ENCODE measurements around the gene SCGB2A2. TPM values are rescaled to one million over a fixed set of nuclear protein-coding genes. Genes with fewer than 3 reads are reported as not detected.

SCGB2A2 gene
- total RNA-seq, 4 donors from 2014 or later, result not detected

- intact Hi-C loops (cut with DNase I; ENCODE audit: low total_unique reads), result no loop called here
- no peak for DNase-seq
- no peak for TF ChIP-seq POLR2AphosphoS5 (IDR thresholded peaks at IDR 0.05)
- no peak for TF ChIP-seq POLR2A (IDR thresholded peaks at IDR 0.05)
- TF ChIP-seq CTCF (IDR thresholded peaks at IDR 0.05), result no peak
- no peak for TF ChIP-seq EP300 (IDR thresholded peaks at IDR 0.05; ENCODE audit: low read depth)
- H3K9me3 ChIP-seq, result no peaks in the 10 kb centered on the region
- H3K4me3 ChIP-seq, result no peak within 1 kb of the TSS
- in situ Hi-C loops (cut with MboI; ENCODE audit: low pct_ligation_motif_present in 1 of 4, low pct_unique_long_range_greater_than_20kb in 1 of 4, low sequenced_read_pairs in 3 of 4), result no loop called here
- WGBS, 2 donors (ENCODE audit: low coverage in 1 of 2), result 0 to 20% methylated on average over 1 to 3 of the region's 3 CpGs
- H3K36me3 ChIP-seq, result no peaks in the 10 kb centered on the region
- no peaks in the 10 kb centered on the region for H3K4me1 ChIP-seq
- no peak within 1 kb of the TSS for H3K27ac ChIP-seq
- H3K27me3 ChIP-seq, result peaks cover 30% of the 10 kb centered on the region
Measured at GRCh38 chr11:62242021-62242420, 27.9 kb upstream of the SCGB2A2 start, which contains the start of gene SCGB1D2. Gene SCGB1D2 (plus strand): TSS chr11:62242239. CDS start chr11:62242308, 69 bp downstream.

- Histone ChIP-seq H3K4me3 (no peak overlapping the region), H3K9me3 (peaks cover under 1 to 4% of the 10 kb centered on the region in 2 donors), H3K36me3 (no peaks in the 10 kb centered on the region), H3K27me3 (peaks cover 19% of the 10 kb centered on the region), H3K4me1 (no peaks in the 10 kb centered on the region), H3K27ac (no peak overlapping the region)
- in situ Hi-C loops (cut with MboI; ENCODE audit: low pct_ligation_motif_present in 1 of 4, low pct_unique_long_range_greater_than_20kb in 1 of 4, low sequenced_read_pairs in 3 of 4) (no loop called here), intact Hi-C loops (cut with DNase I; ENCODE audit: low total_unique reads) (no loop called here)
- WGBS, 2 donors (ENCODE audit: low coverage in 1 of 2), result 4 to 9% methylated on average over 3 to 6 of the region's 6 CpGs
- no peak for TF ChIP-seq CTCF (IDR thresholded peaks at IDR 0.05)
- TF ChIP-seq EP300 (IDR thresholded peaks at IDR 0.05; ENCODE audit: low read depth), result no peak
- no peak for TF ChIP-seq POLR2AphosphoS5 (IDR thresholded peaks at IDR 0.05)
- TF ChIP-seq POLR2A (IDR thresholded peaks at IDR 0.05), result no peak
- no peak for DNase-seq
Measured at GRCh38 chr11:62245271-62245753, 24.6 kb upstream of the SCGB2A2 start.

- intact Hi-C loops (cut with DNase I; ENCODE audit: low total_unique reads) (no loop called here), in situ Hi-C loops (cut with MboI; ENCODE audit: low pct_ligation_motif_present in 1 of 4, low pct_unique_long_range_greater_than_20kb in 1 of 4, low sequenced_read_pairs in 3 of 4) (no loop called here)
- DNase-seq, result no peak
- Histone ChIP-seq H3K9me3 (peaks cover 28 to 30% of the 10 kb centered on the region in 2 donors), H3K27me3 (peaks cover 6% of the 10 kb centered on the region), H3K36me3 (no peaks in the 10 kb centered on the region), H3K27ac (no peak overlapping the region), H3K4me3 (no peak overlapping the region), H3K4me1 (no peaks in the 10 kb centered on the region)
- WGBS, 2 donors (ENCODE audit: low coverage in 1 of 2), result 29 to 67% methylated on average over 1 to 4 of the region's 4 CpGs
- no peak for TF ChIP-seq CTCF (IDR thresholded peaks at IDR 0.05)
Measured at GRCh38 chr11:62251698-62252097, 18.3 kb upstream of the SCGB2A2 start.

GRCh38 chr11:62253999-62254542 lies 15.9 kb upstream of the SCGB2A2 start:
- in situ Hi-C loops (cut with MboI; ENCODE audit: low pct_ligation_motif_present in 1 of 4, low pct_unique_long_range_greater_than_20kb in 1 of 4, low sequenced_read_pairs in 3 of 4) (no loop called here), intact Hi-C loops (cut with DNase I; ENCODE audit: low total_unique reads) (no loop called here)
- 52 to 60% methylated on average over 1 to 3 of the region's 3 CpGs for WGBS, 2 donors (ENCODE audit: low coverage in 1 of 2)
- Histone ChIP-seq H3K4me3 (no peak overlapping the region), H3K27me3 (peaks cover 3% of the 10 kb centered on the region), H3K4me1 (no peaks in the 10 kb centered on the region), H3K27ac (no peak overlapping the region), H3K9me3 (peaks cover 28 to 30% of the 10 kb centered on the region in 2 donors), H3K36me3 (no peaks in the 10 kb centered on the region)
- DNase-seq, result no peak
- TF ChIP-seq EP300 (IDR thresholded peaks at IDR 0.05; ENCODE audit: low read depth) (no peak), POLR2A (IDR thresholded peaks at IDR 0.05) (no peak), POLR2AphosphoS5 (IDR thresholded peaks at IDR 0.05) (no peak)

GRCh38 chr11:62256281-62256680 lies 13.7 kb upstream of the SCGB2A2 start:
- no peak for TF ChIP-seq EP300 (IDR thresholded peaks at IDR 0.05; ENCODE audit: low read depth)
- no peak for TF ChIP-seq POLR2AphosphoS5 (IDR thresholded peaks at IDR 0.05)
- no peak for TF ChIP-seq POLR2A (IDR thresholded peaks at IDR 0.05)
- TF ChIP-seq CTCF (IDR thresholded peaks at IDR 0.05), result no peak
- Histone ChIP-seq H3K36me3 (no peaks in the 10 kb centered on the region), H3K27ac (no peak overlapping the region), H3K4me3 (no peak overlapping the region), H3K27me3 (peaks cover 3% of the 10 kb centered on the region), H3K9me3 (peaks cover 22 to 23% of the 10 kb centered on the region in 2 donors), H3K4me1 (no peaks in the 10 kb centered on the region)
- in situ Hi-C loops (cut with MboI; ENCODE audit: low pct_ligation_motif_present in 1 of 4, low pct_unique_long_range_greater_than_20kb in 1 of 4, low sequenced_read_pairs in 3 of 4), result no loop called here
- intact Hi-C loops (cut with DNase I; ENCODE audit: low total_unique reads), result no loop called here
- 83 to 88% methylated on average over 2 of the region's 2 CpGs for WGBS, 2 donors (ENCODE audit: low coverage in 1 of 2)
- DNase-seq, result no peak
